Limb (tissue), 2 donors: ENCODE data around the gene APLP2.

Source experiments
- DNase-seq, 2 donors: peaks; one replicate each; pipeline ENCODE4 v3.0.0-alpha.2; 2016; ENCODE audit errors: extremely low spot score in 2 of 2

The APLP2 gene

DNA sequence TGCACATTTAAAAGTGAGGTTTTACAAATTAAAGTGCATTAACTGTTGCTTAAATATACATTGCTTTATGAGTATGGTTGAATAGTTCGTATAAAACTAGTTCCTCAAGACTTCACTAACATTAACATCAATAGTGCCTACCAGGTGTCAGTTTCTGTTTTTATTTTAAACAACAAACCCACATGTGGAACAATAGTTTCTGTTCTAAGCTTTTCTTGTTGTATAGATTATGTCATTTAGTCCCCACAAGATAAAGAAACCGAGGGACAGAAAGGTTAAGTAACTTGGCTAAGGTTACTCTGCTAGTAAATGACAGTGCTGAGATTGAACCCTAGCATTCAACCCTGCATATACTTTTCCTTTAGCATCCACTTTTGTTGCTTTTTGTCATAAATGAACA, 48.5 kb downstream of the APLP2 start:
- DNase-seq = no peak

DNA sequence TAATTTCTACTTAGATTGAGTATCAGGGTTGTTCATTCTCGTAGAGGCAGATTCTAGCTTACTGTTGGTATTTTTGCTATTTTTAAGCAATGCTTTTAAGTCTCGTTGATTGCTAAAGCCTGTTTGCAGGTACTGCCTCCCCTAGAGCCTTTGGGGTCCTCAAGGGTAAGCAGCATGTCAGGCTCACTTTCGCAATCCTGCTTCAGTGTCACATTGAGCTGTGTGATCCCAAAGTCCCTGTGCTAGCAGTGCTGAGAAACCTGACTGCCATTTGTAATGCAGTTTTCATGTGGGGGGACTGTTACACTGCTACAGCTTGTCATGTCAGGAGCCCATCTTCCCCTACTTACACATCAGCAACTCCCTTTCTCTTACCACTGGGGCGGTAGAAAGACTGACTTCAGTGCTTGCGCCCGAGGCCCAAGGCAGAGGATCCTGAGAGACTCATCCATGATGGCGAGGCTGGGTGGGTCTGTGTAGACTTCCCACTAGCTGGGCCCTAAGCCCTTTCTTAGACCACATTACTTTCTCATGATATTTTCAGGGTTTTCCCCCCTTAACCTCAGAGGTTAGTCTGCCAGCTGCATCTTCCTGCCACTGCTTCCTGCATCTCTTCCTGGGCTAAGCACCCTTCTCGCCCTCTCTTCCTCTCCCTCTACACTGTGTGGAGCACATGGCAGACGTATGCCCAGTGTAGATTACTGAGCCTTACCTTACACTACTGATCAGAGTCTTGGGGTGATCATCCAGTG, 49.1 kb downstream of the APLP2 start:
- DNase-seq = no peak

DNA sequence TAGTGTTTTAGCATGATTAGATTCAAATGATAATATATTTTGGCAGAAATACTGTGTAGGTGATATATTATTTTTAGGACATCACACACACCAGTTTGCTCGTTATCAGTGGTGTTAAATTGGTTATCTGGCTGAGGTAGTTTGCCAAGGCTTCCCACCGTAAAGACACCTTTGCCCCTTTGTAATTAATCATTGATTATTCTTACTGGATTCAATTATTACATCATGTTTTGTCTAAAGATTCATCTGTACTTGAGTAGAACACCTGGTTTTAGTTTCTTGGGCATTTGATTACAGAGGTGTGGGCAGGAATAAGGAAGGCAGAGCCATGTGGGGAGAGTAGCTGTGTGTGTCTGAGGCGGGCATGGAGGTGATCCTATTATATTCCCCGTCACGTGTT, 50.4 kb downstream of the APLP2 start:
- DNase-seq = no peak

DNA sequence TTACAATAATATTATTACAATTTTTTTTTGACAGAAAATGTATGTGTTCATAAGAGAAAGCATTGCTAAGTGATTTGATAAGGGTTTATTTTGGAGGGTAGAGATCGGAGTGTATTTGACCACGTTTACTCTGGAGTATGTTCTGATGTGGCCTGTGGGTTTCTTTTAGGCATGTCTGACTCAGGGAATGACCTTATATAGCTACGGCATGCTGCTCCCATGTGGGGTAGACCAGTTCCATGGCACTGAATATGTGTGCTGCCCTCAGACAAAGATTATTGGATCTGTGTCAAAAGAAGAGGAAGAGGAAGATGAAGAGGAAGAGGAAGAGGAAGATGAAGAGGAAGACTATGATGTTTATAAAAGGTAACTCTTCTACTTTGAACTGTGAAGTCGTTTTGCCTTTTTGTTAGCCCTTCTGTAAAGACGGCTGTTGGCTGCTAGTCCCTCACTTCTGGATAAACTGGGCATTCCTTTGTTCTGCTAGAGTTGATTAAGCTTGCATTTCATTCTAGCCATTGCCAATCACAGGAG, 51.8 kb downstream of the APLP2 start:
- DNase-seq = no peak

DNA sequence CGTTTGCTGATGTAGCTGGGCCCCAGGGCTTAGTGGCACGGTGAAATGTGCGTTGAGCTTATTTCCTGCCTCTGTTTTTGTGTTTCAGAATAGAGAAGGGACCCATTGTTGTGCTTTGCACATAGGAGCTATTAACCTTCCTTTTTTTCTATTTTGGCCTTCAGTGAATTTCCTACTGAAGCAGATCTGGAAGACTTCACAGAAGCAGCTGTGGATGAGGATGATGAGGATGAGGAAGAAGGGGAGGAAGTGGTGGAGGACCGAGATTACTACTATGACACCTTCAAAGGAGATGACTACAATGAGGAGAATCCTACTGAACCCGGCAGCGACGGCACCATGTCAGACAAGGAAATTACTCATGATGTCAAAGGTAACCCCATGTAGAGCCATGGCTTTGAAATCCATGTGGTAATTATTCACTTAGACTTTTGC, 52.5 kb downstream of the APLP2 start:
- no peak for DNase-seq

DNA sequence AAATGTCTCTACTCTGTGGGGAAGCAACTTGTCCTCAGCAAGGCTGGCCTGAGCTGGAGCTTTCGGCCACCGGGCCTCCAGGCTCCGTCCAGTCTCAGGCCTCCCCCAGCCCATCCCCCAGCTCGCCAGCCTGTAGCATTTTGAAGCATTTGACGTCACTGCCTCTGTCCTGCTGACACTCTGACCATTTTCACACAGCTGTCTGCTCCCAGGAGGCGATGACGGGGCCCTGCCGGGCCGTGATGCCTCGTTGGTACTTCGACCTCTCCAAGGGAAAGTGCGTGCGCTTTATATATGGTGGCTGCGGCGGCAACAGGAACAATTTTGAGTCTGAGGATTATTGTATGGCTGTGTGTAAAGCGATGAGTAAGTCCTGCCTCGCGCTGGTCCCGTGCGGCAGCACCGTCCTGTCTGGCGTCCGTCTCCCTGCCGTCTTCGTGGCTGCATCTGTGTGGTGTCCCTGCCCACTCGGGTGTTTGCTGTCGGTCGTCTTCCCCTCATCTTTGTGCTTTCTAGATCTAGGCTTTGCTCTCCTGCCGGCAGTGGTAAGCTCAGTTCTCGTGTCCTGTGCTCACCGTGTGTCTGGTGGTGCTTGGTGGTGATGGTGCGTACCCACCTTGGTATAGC, 53.8 kb downstream of the APLP2 start:
- peak in 1 of 2 donors; percentile 23 for DNase-seq

DNA sequence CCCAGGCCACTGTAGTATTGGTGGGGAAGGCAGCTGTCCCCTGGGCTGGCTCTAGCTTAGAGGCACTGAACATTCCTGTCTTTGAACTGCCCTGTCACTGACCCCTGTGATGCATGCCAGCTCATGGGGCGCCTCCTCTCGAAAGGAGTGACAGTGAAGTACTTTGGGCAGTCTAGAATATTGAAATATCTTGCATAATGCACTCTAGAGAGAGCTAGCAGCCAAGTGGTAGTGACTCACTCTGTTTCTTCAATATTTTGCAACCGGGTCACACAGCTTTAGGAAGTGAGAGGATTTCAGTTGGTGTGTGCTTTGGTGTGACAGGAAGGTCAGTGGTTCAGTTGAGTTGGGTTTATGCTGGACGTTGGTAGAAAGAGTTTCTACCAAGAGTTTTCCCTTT, 54.4 kb downstream of the APLP2 start:
- DNase-seq = no peak

DNA sequence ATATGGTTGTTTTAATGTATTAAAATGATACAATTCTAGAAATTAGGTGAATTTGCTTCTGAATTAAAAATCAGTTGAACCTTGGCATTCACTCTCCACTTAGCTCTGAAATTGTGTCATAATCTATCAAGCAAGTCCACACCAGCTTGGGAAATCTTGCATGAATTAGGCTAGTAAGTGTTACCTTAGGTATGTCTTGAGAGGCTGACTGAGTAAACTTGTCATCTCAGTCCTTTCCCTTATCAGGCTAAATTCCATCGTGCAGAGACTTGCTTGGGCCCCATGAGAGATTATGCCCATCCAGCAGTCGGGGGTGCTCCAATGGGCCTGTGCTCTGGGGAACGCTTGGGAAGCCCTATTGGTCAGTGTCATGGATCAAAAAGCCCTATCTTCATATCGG, 55.9 kb downstream of the APLP2 start:
- no peak for DNase-seq

DNA sequence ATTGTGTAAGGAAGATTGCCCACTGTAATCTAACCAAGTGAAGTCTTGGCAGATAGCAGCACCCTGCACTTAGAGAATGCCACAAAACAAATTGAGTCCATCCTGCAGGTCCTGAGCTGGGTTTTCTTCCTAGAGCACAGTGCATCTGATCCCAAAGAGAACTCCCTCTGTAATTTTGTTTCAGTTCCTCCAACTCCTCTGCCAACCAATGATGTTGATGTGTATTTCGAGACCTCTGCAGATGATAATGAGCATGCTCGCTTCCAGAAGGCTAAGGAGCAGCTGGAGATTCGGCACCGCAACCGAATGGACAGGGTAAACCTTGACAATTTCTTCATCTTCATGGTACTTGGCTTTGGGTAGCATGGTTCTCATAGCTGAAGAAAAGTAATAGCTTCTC, 56.8 kb downstream of the APLP2 start:
- no peak for DNase-seq

DNA sequence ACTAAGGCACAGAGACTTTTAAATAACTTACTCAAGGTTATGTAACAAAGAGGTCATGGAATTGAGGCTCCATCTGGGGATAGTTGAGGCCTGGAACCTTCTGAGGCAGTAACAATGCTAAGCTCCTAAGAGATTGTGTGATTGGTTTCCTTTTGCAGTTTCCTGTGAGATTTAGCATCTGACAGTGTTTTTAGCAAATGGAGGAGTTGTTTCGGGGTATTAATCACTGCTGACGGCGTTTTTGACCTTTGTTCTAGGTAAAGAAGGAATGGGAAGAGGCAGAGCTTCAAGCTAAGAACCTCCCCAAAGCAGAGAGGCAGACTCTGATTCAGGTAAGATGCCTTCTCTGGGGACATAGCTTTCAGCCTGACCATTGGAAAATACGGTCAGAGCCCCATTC, 57.8 kb downstream of the APLP2 start:
- no peak for DNase-seq

DNA sequence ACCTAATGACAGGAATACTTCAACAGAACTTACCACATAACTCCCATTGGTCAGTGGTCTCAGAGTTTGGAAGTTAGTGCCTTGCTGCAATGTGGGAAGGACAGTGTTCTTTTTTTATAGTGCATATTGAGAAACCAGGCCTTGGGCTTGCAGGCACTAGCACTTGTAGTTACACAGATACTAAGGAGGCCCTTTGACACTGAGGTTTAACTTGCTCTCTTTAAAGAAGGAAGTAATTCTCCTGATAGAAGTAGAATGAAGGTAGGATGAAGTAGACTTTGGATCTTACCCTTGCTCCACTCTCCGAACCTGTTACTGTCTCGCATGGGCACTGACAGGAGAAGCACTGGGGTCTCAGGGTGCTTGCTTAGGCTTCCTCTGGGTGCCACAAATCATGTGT, 58.9 kb downstream of the APLP2 start:
- DNase-seq = no peak

DNA sequence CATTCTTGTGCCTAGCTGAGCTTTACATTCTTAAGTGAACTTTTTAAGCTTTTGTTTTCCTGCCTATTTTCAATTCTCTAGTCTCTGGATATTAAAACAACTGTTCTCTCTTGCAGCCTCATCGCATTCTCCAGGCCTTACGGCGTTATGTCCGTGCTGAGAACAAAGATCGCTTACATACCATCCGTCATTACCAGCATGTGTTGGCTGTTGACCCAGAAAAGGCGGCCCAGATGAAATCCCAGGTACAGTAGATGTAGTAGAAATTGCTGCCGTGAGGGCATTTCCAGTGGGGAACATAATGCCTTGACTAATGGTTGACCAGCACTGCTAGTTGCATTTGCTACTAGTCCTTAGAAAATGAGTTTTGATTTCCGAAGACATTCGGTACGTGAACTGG, 60.2 kb downstream of the APLP2 start:
- peak in 1 of 2 donors; percentile 11 for DNase-seq

DNA sequence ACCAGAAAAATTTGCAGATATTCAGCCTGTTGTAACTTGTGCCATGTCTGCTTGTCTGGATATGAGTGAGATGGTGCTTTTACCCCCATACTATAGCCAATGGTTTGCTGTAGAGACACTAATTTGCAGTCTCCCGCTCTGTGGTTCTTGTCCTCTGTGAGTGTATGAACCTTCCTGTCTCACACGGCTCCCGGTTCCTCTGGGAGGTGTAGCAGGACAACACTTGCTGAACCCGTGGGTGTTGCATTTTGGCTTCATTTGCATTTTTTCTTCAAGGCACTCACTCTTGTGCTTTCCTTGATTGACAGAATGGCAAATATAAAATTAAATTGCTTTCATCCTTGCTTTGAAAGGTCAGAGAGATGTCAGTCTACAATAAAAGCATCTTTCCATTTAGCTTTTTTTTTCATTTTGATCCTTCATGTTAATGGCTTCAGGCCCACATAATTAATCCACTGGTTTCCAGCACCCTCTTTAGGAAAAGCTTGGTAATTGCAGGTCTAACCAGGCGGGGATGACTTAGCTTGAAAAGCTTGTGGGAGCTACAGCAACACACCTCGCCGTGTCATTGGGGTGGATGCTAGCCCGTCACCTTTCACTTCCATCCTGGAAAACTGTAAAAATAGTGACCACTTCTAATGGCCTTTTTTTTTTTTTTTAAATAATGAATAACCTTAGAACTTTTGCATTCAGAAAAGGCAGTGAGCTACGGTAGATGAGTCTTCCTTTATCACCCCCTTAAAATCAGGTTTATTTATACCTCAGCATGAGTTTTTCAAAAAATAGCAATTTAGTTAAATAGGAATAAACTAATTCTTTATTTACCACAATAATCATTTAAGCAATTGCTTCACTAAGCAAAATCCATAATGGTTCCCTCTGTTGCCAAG, 62.5 kb downstream of the APLP2 start:
- peak; percentile 46 to 70 for DNase-seq

DNA sequence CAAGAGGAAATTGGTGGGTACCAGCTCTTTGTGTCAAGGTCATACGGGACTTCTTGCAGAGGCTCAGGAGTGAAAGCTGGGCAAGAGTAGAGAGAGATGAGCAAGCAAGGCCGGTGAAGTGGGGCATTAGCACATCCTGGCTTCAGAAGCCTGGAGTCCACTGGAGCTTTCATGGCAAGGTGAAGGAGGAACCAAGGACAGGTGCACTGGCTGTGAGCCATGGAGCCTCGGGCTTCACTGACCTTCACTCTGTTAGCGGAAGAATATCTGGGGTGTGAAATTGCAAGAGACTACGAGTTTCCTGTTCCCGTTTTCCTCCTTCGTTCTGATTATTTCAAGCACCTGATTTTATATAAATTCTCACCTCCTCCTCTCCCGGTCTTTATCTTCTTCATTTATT, 64.0 kb downstream of the APLP2 start:
- no peak for DNase-seq

DNA sequence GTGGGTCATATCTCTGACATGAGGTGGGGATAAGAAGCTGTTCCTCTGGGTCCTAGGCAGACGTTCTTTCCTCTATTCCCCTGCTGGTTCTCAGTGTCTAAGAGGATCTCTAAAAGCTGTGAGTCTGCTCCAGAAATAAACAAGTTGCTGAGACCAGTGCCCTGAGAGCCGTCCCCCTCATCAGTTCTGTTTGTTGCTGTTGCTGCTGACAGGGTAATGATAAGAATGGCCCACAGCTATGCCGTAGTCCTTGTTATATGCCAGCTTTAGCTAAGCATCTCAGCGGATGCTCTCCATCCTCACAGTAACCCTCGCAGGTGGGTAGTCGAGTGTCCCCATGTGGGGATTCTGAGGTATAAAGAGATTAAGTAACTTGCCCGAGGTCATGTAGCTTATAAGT, 66.4 kb downstream of the APLP2 start:
- DNase-seq = no peak

DNA sequence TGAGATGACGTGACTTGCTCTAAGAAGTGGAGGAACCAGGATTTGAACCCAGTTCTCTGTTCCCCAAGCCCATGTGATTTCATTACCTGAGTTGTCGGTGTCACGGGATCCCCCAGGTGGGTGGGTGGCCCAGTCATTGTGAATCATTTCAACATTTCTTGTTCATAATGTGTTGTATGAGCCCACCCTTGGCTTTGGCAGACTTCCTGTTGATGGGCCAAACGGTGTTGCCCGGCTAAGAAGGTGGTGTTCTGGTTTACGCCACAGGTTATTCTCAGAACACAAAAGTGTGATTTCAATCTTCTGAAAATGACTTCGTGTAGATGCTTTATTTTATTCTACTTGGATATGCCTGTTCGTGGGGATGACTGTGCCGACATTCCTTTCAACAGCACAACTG, 68.3 kb downstream of the APLP2 start:
- no peak for DNase-seq

DNA sequence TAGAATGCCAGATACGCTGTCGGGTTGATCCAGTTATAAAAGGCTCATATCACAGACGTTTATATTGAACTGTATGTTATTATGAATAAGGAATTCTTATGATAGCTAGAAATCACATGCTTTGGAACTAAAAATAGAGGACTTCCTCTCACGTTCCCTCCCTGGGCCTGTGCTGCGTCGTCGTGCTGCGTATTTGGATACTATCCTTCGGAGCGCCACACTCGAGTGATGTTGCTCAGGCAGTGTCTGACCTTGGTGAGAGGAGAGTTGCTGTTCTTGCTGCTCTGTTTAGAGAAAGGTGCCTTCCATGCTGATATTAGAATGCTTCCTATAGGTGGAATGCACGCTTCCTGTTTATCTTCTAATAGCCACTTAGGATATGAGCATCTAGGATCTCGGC, 69.7 kb downstream of the APLP2 start:
- DNase-seq = no peak

DNA sequence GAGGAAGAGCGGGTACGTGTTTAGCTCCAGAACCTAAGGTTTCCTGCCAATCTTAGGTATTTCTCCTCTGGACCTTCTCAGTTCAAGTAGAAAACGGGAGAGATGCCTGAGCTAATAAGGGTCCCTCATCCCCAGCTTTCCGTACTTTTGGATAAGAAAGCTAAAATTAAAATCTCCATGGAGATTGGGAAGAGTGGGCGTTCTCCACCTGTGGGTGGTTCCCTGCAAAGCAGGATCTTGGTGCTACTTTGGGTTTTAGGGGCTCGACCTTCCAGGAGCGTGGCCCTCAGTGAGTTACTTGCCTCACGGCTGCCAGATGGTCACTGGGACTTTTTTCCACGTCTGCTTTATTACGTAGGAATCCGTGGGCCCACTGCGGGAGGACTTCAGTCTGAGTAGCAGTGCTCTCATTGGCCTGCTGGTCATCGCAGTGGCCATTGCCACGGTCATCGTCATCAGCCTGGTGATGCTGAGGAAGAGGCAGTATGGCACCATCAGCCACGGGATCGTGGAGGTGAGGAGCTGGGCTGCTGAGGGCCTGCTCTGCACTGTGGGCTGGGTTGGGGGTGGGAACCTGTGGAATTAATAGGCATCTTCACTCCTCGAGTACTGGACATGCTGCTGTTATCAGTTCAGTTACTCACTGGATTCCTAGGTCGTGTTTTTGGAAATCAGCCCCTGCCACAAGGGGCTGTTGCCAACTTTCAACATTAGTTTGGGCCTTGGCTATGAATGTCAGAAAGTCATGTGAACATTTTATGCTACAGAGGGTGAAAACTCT, 72.1 kb downstream of the APLP2 start:
- no peak for DNase-seq

DNA sequence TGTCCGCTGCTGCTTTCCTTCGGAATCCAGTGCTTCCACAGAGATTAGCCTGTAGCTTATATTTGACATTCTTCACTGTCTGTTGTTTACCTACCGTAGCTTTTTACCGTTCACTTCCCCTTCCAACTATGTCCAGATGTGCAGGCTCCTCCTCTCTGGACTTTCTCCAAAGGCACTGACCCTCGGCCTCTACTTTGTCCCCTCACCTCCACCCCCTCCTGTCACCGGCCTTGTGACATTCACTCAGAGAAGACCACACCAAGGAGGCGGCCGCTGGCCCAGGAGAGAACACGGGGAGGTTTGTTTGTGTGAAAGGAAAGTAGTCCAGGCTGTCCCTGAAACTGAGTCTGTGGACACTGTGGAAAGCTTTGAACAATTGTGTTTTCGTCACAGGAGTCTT, 74.4 kb downstream of the APLP2 start:
- no peak for DNase-seq

DNA sequence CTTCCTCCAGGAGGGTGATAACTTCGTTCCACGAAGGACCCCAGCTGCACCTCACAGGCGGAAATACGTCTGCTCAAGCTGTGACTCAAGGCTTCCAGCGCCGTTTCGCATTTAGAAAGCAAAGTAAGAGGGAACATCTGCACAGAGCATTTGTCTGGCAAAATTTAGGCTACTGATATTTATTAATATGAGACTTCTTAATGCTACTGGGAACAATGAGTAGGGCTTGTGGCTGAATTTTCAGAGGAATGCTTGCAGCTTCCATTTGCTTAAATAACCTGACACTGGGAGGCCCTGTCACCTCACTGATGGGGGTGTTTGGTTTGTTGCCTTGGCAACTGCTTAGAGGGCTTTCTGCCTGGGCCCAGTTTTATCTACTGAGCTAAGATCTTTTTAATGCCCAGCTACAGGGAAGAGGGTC, 75.2 kb downstream of the APLP2 start:
- peak in 1 of 2 donors; percentile 27 for DNase-seq

DNA sequence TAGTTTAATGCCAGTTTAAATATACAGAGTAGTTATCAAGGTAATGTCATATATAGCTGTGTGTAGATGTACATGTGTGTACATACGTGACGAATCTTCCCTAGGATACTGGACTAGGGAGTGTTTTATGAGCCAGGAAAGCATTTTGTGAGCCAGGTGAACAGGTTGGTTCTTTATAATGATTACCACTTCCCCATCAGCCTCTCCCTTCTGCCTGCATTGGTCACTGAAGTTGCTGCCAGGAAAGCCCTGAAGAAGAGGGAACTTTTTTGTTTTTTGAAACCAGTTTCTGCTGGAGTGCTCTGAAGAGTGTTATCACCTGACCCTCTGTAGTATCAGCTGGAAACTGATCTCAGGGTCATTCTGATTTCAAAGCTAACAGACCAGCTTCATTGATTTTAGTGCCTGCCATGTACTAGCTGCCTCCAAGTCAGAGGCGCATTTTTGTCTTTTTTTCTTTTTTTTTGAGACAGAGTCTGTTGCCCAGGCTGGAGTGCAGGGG, 75.7 kb downstream of the APLP2 start:
- no peak for DNase-seq
